ENCODE data around the gene UNC5A.
A peak's percentile ranks its signal among the peaks of the same experiment; 100 is the strongest.

Gene UNC5A

GRCh38 chr5:176836811-176837706 is 26.7 kb downstream of the UNC5A start:
- H4K91ac ChIP-seq (ENCODE audit: low read length): no peak overlapping the region
- no peaks in the 10 kb centered on the region for H3K36me3 ChIP-seq (ENCODE audit: control insufficient read depth in 1 of 2, insufficient read depth in 2 of 2, low read depth in 1 of 2, low read length in 2 of 2)
- H3K4ac ChIP-seq (ENCODE audit: low read depth in 1 of 2, low read length in 2 of 2): no peak overlapping the region
- H3K9ac ChIP-seq (ENCODE audit: low read length): no peak overlapping the region
- peaks cover 10% of the 10 kb centered on the region for H3K79me1 ChIP-seq (replicated peaks; ENCODE audit: low read length, poor library complexity, severe bottlenecking)
- no peak overlapping the region for H2AFZ ChIP-seq (ENCODE audit: low read depth, low read length)
- peaks cover 18 to 71% of the 10 kb centered on the region in 2 experiments for H3K27me3 ChIP-seq (ENCODE audit: control insufficient read depth in 1 of 2, insufficient read depth in 1 of 2, low read length in 2 of 2)
- H2BK15ac ChIP-seq (ENCODE audit: low read depth, poor library complexity, severe bottlenecking): no peak overlapping the region
- H3K9me3 ChIP-seq (ENCODE audit: control insufficient read depth, low read length): no peaks in the 10 kb centered on the region
- H2AK5ac ChIP-seq (ENCODE audit: low read length, severe bottlenecking): no peak overlapping the region
- 60% methylated on average over 15 of the region's 15 CpGs for WGBS
- H3K18ac ChIP-seq (ENCODE audit: low read depth in 1 of 2, low read length in 2 of 2): no peak overlapping the region
- no peak overlapping the region for H3K23ac ChIP-seq (ENCODE audit: low read length in 2 of 2)
- H3K4me3 ChIP-seq (ENCODE audit: insufficient read depth in 1 of 2, low read depth in 1 of 2, low read length in 2 of 2): no peak overlapping the region
- no peak overlapping the region for H2BK5ac ChIP-seq (ENCODE audit: low read depth, low read length, poor library complexity, severe bottlenecking)
- H2BK120ac ChIP-seq (ENCODE audit: low read depth, low read length): no peak overlapping the region
- no peak overlapping the region for H3K14ac ChIP-seq (ENCODE audit: low read length in 2 of 2)
- no peak for DNase-seq
- H4K8ac ChIP-seq (ENCODE audit: low read length): no peak overlapping the region
- H2BK12ac ChIP-seq (ENCODE audit: low read length in 2 of 2): no peak overlapping the region
- no peak overlapping the region for H3K4me2 ChIP-seq (ENCODE audit: low read length, poor library complexity, severe bottlenecking)
- no peaks in the 10 kb centered on the region for H3K4me1 ChIP-seq (ENCODE audit: control insufficient read depth, insufficient read depth, low read depth, low read length)
- no peak overlapping the region for H3K27ac ChIP-seq (ENCODE audit: low read length, poor library complexity, severe bottlenecking)

DNA sequence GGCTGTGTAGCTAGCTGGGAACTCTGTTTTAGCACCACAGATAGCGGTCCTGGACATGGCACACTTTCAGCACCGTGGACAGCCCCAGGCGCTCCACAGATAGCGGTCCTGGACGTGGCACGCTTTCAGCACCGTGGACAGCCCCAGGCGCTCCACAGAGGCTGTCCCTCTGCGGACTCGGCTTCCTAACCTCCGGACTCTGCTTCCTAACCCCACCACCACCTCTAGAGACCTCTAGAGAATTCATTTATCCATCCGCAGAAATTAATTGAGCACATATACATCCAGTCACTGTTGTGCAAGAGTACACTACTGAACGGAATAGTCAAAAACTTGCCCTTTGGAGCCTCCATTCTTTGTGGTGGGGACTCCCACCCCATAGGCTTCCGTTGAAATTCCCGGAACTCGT is 27.4 kb downstream of the UNC5A start:
- H3K4ac ChIP-seq (ENCODE audit: low read depth in 1 of 2, low read length in 2 of 2): no peak overlapping the region
- H3K14ac ChIP-seq (ENCODE audit: low read length in 2 of 2): no peak overlapping the region
- no peaks in the 10 kb centered on the region for H3K36me3 ChIP-seq (ENCODE audit: control insufficient read depth in 1 of 2, insufficient read depth in 2 of 2, low read depth in 1 of 2, low read length in 2 of 2)
- no peak overlapping the region for H2BK15ac ChIP-seq (ENCODE audit: low read depth, poor library complexity, severe bottlenecking)
- H3K9me3 ChIP-seq (ENCODE audit: control insufficient read depth, low read length): no peaks in the 10 kb centered on the region
- WGBS: 23% methylated on average over 16 of the region's 16 CpGs
- no peak overlapping the region for H2BK12ac ChIP-seq (ENCODE audit: low read length in 2 of 2)
- H4K91ac ChIP-seq (ENCODE audit: low read length): no peak overlapping the region
- H3K9ac ChIP-seq (ENCODE audit: low read length): no peak overlapping the region
- H3K23ac ChIP-seq (ENCODE audit: low read length in 2 of 2): no peak overlapping the region
- H2BK5ac ChIP-seq (ENCODE audit: low read depth, low read length, poor library complexity, severe bottlenecking): no peak overlapping the region
- H3K18ac ChIP-seq (ENCODE audit: low read depth in 1 of 2, low read length in 2 of 2): no peak overlapping the region
- H2AK5ac ChIP-seq (ENCODE audit: low read length, severe bottlenecking): no peak overlapping the region
- H3K4me1 ChIP-seq (ENCODE audit: control insufficient read depth, insufficient read depth, low read depth, low read length): no peaks in the 10 kb centered on the region
- DNase-seq: peak; percentile 87
- H2AFZ ChIP-seq (ENCODE audit: low read depth, low read length): no peak overlapping the region
- no peak overlapping the region for H3K4me3 ChIP-seq (ENCODE audit: insufficient read depth in 1 of 2, low read depth in 1 of 2, low read length in 2 of 2)
- H3K27me3 ChIP-seq (ENCODE audit: control insufficient read depth in 1 of 2, insufficient read depth in 1 of 2, low read length in 2 of 2): peaks cover 18 to 65% of the 10 kb centered on the region in 2 experiments
- H3K27ac ChIP-seq (ENCODE audit: low read length, poor library complexity, severe bottlenecking): no peak overlapping the region
- no peak overlapping the region for H3K4me2 ChIP-seq (ENCODE audit: low read length, poor library complexity, severe bottlenecking)
- H3K79me1 ChIP-seq (replicated peaks; ENCODE audit: low read length, poor library complexity, severe bottlenecking): peaks cover 9% of the 10 kb centered on the region
- H4K8ac ChIP-seq (ENCODE audit: low read length): no peak overlapping the region
- H2BK120ac ChIP-seq (ENCODE audit: low read depth, low read length): no peak overlapping the region

- H3K18ac ChIP-seq (ENCODE audit: low read depth in 1 of 2, low read length in 2 of 2): no peak overlapping the region
- no peak overlapping the region for H4K91ac ChIP-seq (ENCODE audit: low read length)
- peaks cover 5% of the 10 kb centered on the region for H3K79me1 ChIP-seq (replicated peaks; ENCODE audit: low read length, poor library complexity, severe bottlenecking)
- H3K36me3 ChIP-seq (ENCODE audit: control insufficient read depth in 1 of 2, insufficient read depth in 2 of 2, low read depth in 1 of 2, low read length in 2 of 2): peaks cover 0 to 10% of the 10 kb centered on the region in 2 experiments
- no peak for DNase-seq
- no peak overlapping the region for H3K14ac ChIP-seq (ENCODE audit: low read length in 2 of 2)
- 71% methylated on average over 21 of the region's 21 CpGs for WGBS
- H3K9ac ChIP-seq (ENCODE audit: low read length): no peak overlapping the region
- H3K4me3 ChIP-seq (ENCODE audit: insufficient read depth in 1 of 2, low read depth in 1 of 2, low read length in 2 of 2): no peak overlapping the region
- no peak overlapping the region for H3K4ac ChIP-seq (ENCODE audit: low read depth in 1 of 2, low read length in 2 of 2)
- peaks cover 19% of the 10 kb centered on the region for H3K4me1 ChIP-seq (ENCODE audit: control insufficient read depth, insufficient read depth, low read depth, low read length)
- H3K27me3 ChIP-seq (ENCODE audit: control insufficient read depth in 1 of 2, insufficient read depth in 1 of 2, low read length in 2 of 2): peaks cover 11 to 78% of the 10 kb centered on the region in 2 experiments
- no peak overlapping the region for H2AK5ac ChIP-seq (ENCODE audit: low read length, severe bottlenecking)
- no peak overlapping the region for H3K23ac ChIP-seq (ENCODE audit: low read length in 2 of 2)
- no peak overlapping the region for H2BK5ac ChIP-seq (ENCODE audit: low read depth, low read length, poor library complexity, severe bottlenecking)
- no peak overlapping the region for H3K4me2 ChIP-seq (ENCODE audit: low read length, poor library complexity, severe bottlenecking)
- no peak overlapping the region for H2BK12ac ChIP-seq (ENCODE audit: low read length in 2 of 2)
- H4K8ac ChIP-seq (ENCODE audit: low read length): no peak overlapping the region
- H3K9me3 ChIP-seq (ENCODE audit: control insufficient read depth, low read length): no peaks in the 10 kb centered on the region
- no peak overlapping the region for H2BK120ac ChIP-seq (ENCODE audit: low read depth, low read length)
- no peak overlapping the region for H2AFZ ChIP-seq (ENCODE audit: low read depth, low read length)
- no peak overlapping the region for H2BK15ac ChIP-seq (ENCODE audit: low read depth, poor library complexity, severe bottlenecking)
- H3K27ac ChIP-seq (ENCODE audit: low read length, poor library complexity, severe bottlenecking): no peak overlapping the region
Observed at GRCh38 chr5:176843673-176844072, 33.3 kb downstream of the UNC5A start.

GRCh38 chr5:176844281-176844680 is 33.9 kb downstream of the UNC5A start:
- no peak overlapping the region for H3K23ac ChIP-seq (ENCODE audit: low read length in 2 of 2)
- no peak overlapping the region for H4K91ac ChIP-seq (ENCODE audit: low read length)
- H3K18ac ChIP-seq (ENCODE audit: low read depth in 1 of 2, low read length in 2 of 2): no peak overlapping the region
- no peak overlapping the region for H2AK5ac ChIP-seq (ENCODE audit: low read length, severe bottlenecking)
- H3K36me3 ChIP-seq (ENCODE audit: control insufficient read depth in 1 of 2, insufficient read depth in 2 of 2, low read depth in 1 of 2, low read length in 2 of 2): peaks cover 0 to 10% of the 10 kb centered on the region in 2 experiments
- peaks cover 19% of the 10 kb centered on the region for H3K4me1 ChIP-seq (ENCODE audit: control insufficient read depth, insufficient read depth, low read depth, low read length)
- no peak overlapping the region for H4K8ac ChIP-seq (ENCODE audit: low read length)
- H2BK5ac ChIP-seq (ENCODE audit: low read depth, low read length, poor library complexity, severe bottlenecking): no peak overlapping the region
- H3K4me2 ChIP-seq (ENCODE audit: low read length, poor library complexity, severe bottlenecking): no peak overlapping the region
- H3K27ac ChIP-seq (ENCODE audit: low read length, poor library complexity, severe bottlenecking): no peak overlapping the region
- H2AFZ ChIP-seq (ENCODE audit: low read depth, low read length): no peak overlapping the region
- H3K9ac ChIP-seq (ENCODE audit: low read length): no peak overlapping the region
- no peak overlapping the region for H2BK15ac ChIP-seq (ENCODE audit: low read depth, poor library complexity, severe bottlenecking)
- no peak overlapping the region for H3K4ac ChIP-seq (ENCODE audit: low read depth in 1 of 2, low read length in 2 of 2)
- DNase-seq: no peak
- H3K9me3 ChIP-seq (ENCODE audit: control insufficient read depth, low read length): no peaks in the 10 kb centered on the region
- H3K14ac ChIP-seq (ENCODE audit: low read length in 2 of 2): no peak overlapping the region
- no peak overlapping the region for H2BK12ac ChIP-seq (ENCODE audit: low read length in 2 of 2)
- no peak overlapping the region for H2BK120ac ChIP-seq (ENCODE audit: low read depth, low read length)
- 85% methylated on average over 10 of the region's 10 CpGs for WGBS
- H3K27me3 ChIP-seq (ENCODE audit: control insufficient read depth in 1 of 2, insufficient read depth in 1 of 2, low read length in 2 of 2): peaks cover 7 to 77% of the 10 kb centered on the region in 2 experiments
- H3K4me3 ChIP-seq (ENCODE audit: insufficient read depth in 1 of 2, low read depth in 1 of 2, low read length in 2 of 2): no peak overlapping the region
- peaks cover 2% of the 10 kb centered on the region for H3K79me1 ChIP-seq (replicated peaks; ENCODE audit: low read length, poor library complexity, severe bottlenecking)

Measured in mesenchymal stem cell (in vitro differentiated cells and primary cell).